H1 (cell line): ENCODE results near the gene UNC5B. TPM values are rescaled to one million over a fixed set of nuclear protein-coding genes. Genes with fewer than 3 reads are reported as not detected.

ENCODE experiments used
- GTF2F1 ChIP-seq: IDR thresholded peaks from 2 replicates; pipeline ENCODE4 v1.6.1; 2012; ENCODE audit warnings: low read depth, low read length, improper control_type of control experiment, borderline replicate concordance
- polyA plus RNA-seq, 7 experiments: library from polyadenylated mRNA; depleted of rRNA in 3 of 7; stranded (reverse) in 5 of 7; unstranded in 2 of 7; fragments of >200 nt in 5 of 7; fragments of 200-250 nt in 2 of 7; gene quantifications; 1 replicate in 5 of 7; 2 replicates in 1 of 7; 4 replicates in 1 of 7; pipeline versions ENCODE4 v1.2.1 to v1.2.3, GENCODE V29; 2011 to 2013; ENCODE audit warnings: missing spikeins in 2 of 7, mixed read lengths in 2 of 7
- total RNA-seq: library from RNA; stranded (reverse); fragmentation: NEBNext Ultra II Directional; extraction: Animal tissue kit (Norgen Biotek cat#: 25700); gene quantifications from 2 replicates; pipeline ENCODE4 v1.2.1, GENCODE V29; 2021

UNC5B gene
- total and polyA plus RNA-seq, 2 of the 8 experiments (the other 6 are each of a cell fraction or from before 2014, with no cell fraction given): 27.9 to 31.8 TPM

DNA sequence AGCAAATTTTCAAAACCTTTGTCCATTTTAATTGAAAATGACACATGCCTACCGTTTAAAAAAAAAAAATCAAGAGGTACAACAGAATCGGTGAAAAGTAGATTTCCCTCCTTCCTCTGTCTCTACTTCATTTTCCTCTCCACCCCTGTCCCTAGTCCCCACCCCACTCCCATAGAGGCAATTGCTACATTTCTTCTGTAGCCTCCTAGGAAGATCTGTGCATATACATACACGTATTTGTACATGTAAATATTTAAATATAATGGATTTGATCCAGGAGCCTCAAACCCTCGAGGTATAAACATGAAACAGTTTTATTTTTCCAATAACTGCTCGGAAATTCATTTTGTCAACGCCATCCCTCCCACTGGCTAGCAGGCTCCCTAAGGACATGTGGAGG lies 92.5 kb downstream of the UNC5B start (continued):
- no peak for TF ChIP-seq GTF2F1
